ENCODE data around the gene TMEM132C. TPM values are rescaled to one million over a fixed set of nuclear protein-coding genes. Genes with fewer than 3 reads are reported as not detected.

TMEM132C gene
- total and polyA plus RNA-seq, 2 donors (not counting 3 experiments of a cell fraction or from before 2014, with no cell fraction given) = not detected

DNA sequence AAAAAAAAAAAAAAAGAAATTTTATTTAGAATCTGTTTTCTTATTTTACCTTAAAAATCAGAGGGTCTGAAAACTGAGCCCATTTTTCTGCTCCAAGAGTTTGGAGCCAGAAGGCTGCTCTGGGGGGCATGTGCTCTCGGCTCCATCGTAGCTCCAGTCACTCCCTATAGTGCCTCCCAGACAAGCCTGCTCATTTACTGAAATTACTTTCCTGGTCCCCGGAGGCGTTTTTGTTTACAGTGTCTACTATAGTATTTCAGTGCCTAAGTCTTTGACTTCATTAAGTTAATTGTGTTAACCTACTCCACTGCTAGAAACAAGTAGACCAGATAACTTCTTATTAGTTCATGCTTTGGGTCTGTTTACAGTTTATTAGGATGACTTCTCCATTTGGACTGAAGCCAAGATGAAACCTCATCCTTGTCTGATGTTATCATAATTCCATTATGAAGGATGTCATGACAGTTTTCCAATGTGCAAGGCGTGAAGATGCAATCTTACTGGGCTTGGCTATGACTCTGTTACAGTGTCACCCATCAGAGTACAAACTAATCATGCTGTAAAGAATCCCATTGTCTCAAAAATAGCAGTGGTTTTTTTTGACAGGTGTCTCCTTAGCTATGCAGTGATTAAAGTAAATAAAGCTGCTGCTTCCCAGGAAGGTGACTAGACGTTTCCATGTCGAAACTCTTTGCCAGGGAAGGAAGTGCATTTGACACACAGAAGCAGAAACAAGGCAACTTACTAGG, 182.3 kb downstream of the TMEM132C start:
- no TSS peak for BruUV-seq (replicated peaks)

DNA sequence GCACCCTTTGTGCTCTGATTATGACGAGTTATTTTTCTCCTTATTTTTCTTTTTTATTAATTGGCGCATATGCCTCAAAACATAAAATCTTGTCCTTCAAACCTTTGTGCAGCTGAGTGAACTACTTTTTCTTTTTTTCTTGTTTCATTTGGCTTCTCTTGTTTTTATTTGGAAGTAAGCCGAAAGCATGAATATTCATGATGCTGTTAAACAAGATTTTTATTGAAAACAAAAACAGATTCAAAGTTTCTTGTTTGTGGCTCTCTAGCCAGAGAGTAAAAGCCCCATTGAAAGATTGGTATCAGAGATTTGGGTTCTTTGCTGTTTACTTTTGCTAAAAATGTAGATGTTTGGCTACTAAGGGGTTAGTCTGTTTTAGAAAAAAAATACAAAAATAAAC, 183.8 kb downstream of the TMEM132C start:
- ChIA-PET CTCF (no interaction called here), POLR2A (no interaction called here)
- TF ChIP-seq GATA2 (IDR thresholded peaks at IDR 0.05; ENCODE audit: insufficient read depth, insufficient read length, low read depth, low read length) (no peak), JUN (IDR thresholded peaks at IDR 0.05; ENCODE audit: borderline replicate concordance, insufficient read depth, insufficient read length, low read depth) (no peak), POLR2A (IDR thresholded peaks at IDR 0.05; ENCODE audit: low read depth, low read length) (no peak), POLR2AphosphoS5 (IDR thresholded peaks at IDR 0.05; ENCODE audit: insufficient read depth, low read depth, low read length) (no peak), FOS (IDR thresholded peaks at IDR 0.05; ENCODE audit: borderline replicate concordance, insufficient read depth, low read length) (no peak), MYC (IDR thresholded peaks at IDR 0.05; ENCODE audit: low read depth, low read length) (no peak), EZH2 (IDR thresholded peaks at IDR 0.05; ENCODE audit: borderline replicate concordance, low read depth, low read length, severe bottlenecking) (no peak)
- TF ChIP-seq, protein P1, sequence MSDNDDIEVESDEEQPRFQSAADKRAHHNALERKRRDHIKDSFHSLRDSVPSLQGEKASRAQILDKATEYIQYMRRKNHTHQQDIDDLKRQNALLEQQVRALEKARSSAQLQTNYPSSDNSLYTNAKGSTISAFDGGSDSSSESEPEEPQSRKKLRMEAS (IDR thresholded peaks at IDR 0.05; ENCODE audit: insufficient read depth, insufficient read length) = no peak
- TF ChIP-seq, protein P2, sequence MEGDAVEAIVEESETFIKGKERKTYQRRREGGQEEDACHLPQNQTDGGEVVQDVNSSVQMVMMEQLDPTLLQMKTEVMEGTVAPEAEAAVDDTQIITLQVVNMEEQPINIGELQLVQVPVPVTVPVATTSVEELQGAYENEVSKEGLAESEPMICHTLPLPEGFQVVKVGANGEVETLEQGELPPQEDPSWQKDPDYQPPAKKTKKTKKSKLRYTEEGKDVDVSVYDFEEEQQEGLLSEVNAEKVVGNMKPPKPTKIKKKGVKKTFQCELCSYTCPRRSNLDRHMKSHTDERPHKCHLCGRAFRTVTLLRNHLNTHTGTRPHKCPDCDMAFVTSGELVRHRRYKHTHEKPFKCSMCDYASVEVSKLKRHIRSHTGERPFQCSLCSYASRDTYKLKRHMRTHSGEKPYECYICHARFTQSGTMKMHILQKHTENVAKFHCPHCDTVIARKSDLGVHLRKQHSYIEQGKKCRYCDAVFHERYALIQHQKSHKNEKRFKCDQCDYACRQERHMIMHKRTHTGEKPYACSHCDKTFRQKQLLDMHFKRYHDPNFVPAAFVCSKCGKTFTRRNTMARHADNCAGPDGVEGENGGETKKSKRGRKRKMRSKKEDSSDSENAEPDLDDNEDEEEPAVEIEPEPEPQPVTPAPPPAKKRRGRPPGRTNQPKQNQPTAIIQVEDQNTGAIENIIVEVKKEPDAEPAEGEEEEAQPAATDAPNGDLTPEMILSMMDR (IDR thresholded peaks at IDR 0.05; ENCODE audit: extremely low read depth in 1 of 2, insufficient read depth in 1 of 2, low read depth in 1 of 2, low read length in 2 of 2) = no peak
- H3K9me1 ChIP-seq (replicated peaks; ENCODE audit: control insufficient read depth, extremely low read depth, insufficient read depth, low read length) = no peaks in the 10 kb centered on the region
- H3K4me3 ChIP-seq (replicated peaks in 1 of 3; ENCODE audit: insufficient read depth in 1 of 3, low read depth in 1 of 3, low read length in 3 of 3) = no peak overlapping the region
- H3K27me3 ChIP-seq (ENCODE audit: control insufficient read depth in 2 of 2, insufficient read depth in 2 of 2, low read length in 2 of 2) = no peaks in the 10 kb centered on the region
- no peak overlapping the region for H2AFZ ChIP-seq (ENCODE audit: low read depth, low read length)
- no peaks in the 10 kb centered on the region for H3K4me1 ChIP-seq (ENCODE audit: control insufficient read depth, extremely low read depth, insufficient read depth, low read length)
- H3K4me2 ChIP-seq (ENCODE audit: insufficient read depth, low read length) = no peak overlapping the region
- no peak overlapping the region for H3K27ac ChIP-seq (ENCODE audit: insufficient read depth, low read depth, low read length)
- no peaks in the 10 kb centered on the region for H3K36me3 ChIP-seq (ENCODE audit: control insufficient read depth in 2 of 2, extremely low read depth in 1 of 2, insufficient read depth in 2 of 2, low read length in 2 of 2)
- no peaks in the 10 kb centered on the region for H4K20me1 ChIP-seq (replicated peaks; ENCODE audit: control insufficient read depth, extremely low read depth, insufficient read depth, low read length)
- peaks cover 8% of the 10 kb centered on the region for H3K9me3 ChIP-seq (replicated peaks; ENCODE audit: control insufficient read depth, insufficient read depth, low read length)
- no peaks in the 10 kb centered on the region for H3K79me2 ChIP-seq (ENCODE audit: control insufficient read depth, insufficient read depth, low read length)
- dilution Hi-C loops (cut with MboI; ENCODE audit: extremely low pct_ligation_motif_present, low sequenced_read_pairs) (no loop called here), intact Hi-C loops (cut with micrococcal nuclease) (no loop called here)
- BruUV-seq (replicated peaks) = no TSS peak
- FAIRE-seq = no peak
- H3K9ac ChIP-seq (replicated peaks; ENCODE audit: extremely low read depth, insufficient read depth, low read length) = no peak overlapping the region
- DNase-seq (ENCODE audit: low read depth, low spot score) = no peak

More for the DNA sequence above, 182.3 kb downstream of the TMEM132C start:
- Histone ChIP-seq H3K4me2 (ENCODE audit: insufficient read depth, low read length) (no peak overlapping the region), H4K20me1 (replicated peaks; ENCODE audit: control insufficient read depth, extremely low read depth, insufficient read depth, low read length) (no peaks in the 10 kb centered on the region), H3K4me3 (replicated peaks in 1 of 3; ENCODE audit: insufficient read depth in 1 of 3, low read depth in 1 of 3, low read length in 3 of 3) (no peak overlapping the region), H3K79me2 (ENCODE audit: control insufficient read depth, insufficient read depth, low read length) (no peaks in the 10 kb centered on the region), H3K9me3 (replicated peaks; ENCODE audit: control insufficient read depth, insufficient read depth, low read length) (peaks cover 5% of the 10 kb centered on the region), H3K4me1 (ENCODE audit: control insufficient read depth, extremely low read depth, insufficient read depth, low read length) (no peaks in the 10 kb centered on the region), H2AFZ (ENCODE audit: low read depth, low read length) (no peak overlapping the region), H3K36me3 (ENCODE audit: control insufficient read depth in 2 of 2, extremely low read depth in 1 of 2, insufficient read depth in 2 of 2, low read length in 2 of 2) (no peaks in the 10 kb centered on the region), H3K27me3 (ENCODE audit: control insufficient read depth in 2 of 2, insufficient read depth in 2 of 2, low read length in 2 of 2) (no peaks in the 10 kb centered on the region), H3K27ac (ENCODE audit: insufficient read depth, low read depth, low read length) (no peak overlapping the region), H3K9me1 (replicated peaks; ENCODE audit: control insufficient read depth, extremely low read depth, insufficient read depth, low read length) (no peaks in the 10 kb centered on the region), H3K9ac (replicated peaks; ENCODE audit: extremely low read depth, insufficient read depth, low read length) (no peak overlapping the region)
- DNase-seq (ENCODE audit: low read depth, low spot score) = no peak
- ChIA-PET POLR2A (no interaction called here), CTCF (no interaction called here)
- intact Hi-C loops (cut with micrococcal nuclease) = no loop called here
- TF ChIP-seq MYC (IDR thresholded peaks at IDR 0.05; ENCODE audit: low read depth, low read length) = no peak
- TF ChIP-seq POLR2A (IDR thresholded peaks at IDR 0.05; ENCODE audit: low read depth, low read length) = no peak
- dilution Hi-C loops (cut with MboI; ENCODE audit: extremely low pct_ligation_motif_present, low sequenced_read_pairs) = no loop called here
- no peak for FAIRE-seq

All from endothelial cell of umbilical vein (primary cell).